HepG2 (cell line): Measurements from ENCODE around the gene RASGRP2.

ENCODE experiments used
- CBFB ChIP-seq: sonication (generic); formaldehyde crosslinking; IDR thresholded peaks from 2 replicates; pipeline ENCODE4 v1.4.0; 2020; ENCODE audit warnings: missing genetic modification reagents
- CTCF ChIP-seq: sonication (generic); formaldehyde crosslinking; IDR thresholded peaks from 2 replicates; pipeline ENCODE4 v1.5.0; 2020; ENCODE audit warnings: mild to moderate bottlenecking, missing genetic modification reagents, moderate library complexity
- ESRRA ChIP-seq: sonication (generic); formaldehyde crosslinking; IDR thresholded peaks from 2 replicates; pipeline ENCODE4 v1.5.1; 2020; ENCODE audit warnings: mild to moderate bottlenecking, low read depth, missing genetic modification reagents
- GFI1 ChIP-seq: sonication (generic); formaldehyde crosslinking; IDR thresholded peaks from 2 replicates; pipeline ENCODE4 v1.5.0; 2020; ENCODE audit warnings: missing genetic modification reagents, mild to moderate bottlenecking, borderline replicate concordance
- MXD4 ChIP-seq: IDR thresholded peaks from 2 replicates; pipeline ENCODE4 v1.6.1; 2016; ENCODE audit warnings: mild to moderate bottlenecking, missing biosample characterization, missing genetic modification reagents
- RXRA ChIP-seq: sonication (generic); formaldehyde crosslinking; IDR thresholded peaks from 2 replicates; pipeline ENCODE4 v1.5.1; 2020; ENCODE audit warnings: missing genetic modification reagents
- TBX2 ChIP-seq: sonication (generic); formaldehyde crosslinking; IDR thresholded peaks from 2 replicates; pipeline ENCODE4 v1.5.0; 2020; ENCODE audit warnings: missing genetic modification reagents, mild to moderate bottlenecking, borderline replicate concordance
- ZBTB4 ChIP-seq: sonication (generic); formaldehyde crosslinking; IDR thresholded peaks from 2 replicates; pipeline ENCODE4 v1.4.0; 2020; ENCODE audit warnings: missing genetic modification reagents, mild to moderate bottlenecking, borderline replicate concordance
- ZNF12 ChIP-seq: sonication (generic); formaldehyde crosslinking; IDR thresholded peaks from 2 replicates; pipeline ENCODE4 v1.5.0; 2020; ENCODE audit warnings: missing genetic modification reagents
- TF ChIP-seq, protein P1 (sequence below): sonication (generic); formaldehyde crosslinking; IDR thresholded peaks from 2 replicates; pipeline ENCODE4 v1.8.1; 2023; ENCODE audit warnings: mild to moderate bottlenecking, moderate library complexity, missing genetic modification reagents

- no peak for TF ChIP-seq ZBTB4 (CRISPR knock-in tag)
- TF ChIP-seq RXRA (CRISPR knock-in tag): no peak
- no peak for TF ChIP-seq ESRRA (CRISPR knock-in tag)
- TF ChIP-seq, protein P1, sequence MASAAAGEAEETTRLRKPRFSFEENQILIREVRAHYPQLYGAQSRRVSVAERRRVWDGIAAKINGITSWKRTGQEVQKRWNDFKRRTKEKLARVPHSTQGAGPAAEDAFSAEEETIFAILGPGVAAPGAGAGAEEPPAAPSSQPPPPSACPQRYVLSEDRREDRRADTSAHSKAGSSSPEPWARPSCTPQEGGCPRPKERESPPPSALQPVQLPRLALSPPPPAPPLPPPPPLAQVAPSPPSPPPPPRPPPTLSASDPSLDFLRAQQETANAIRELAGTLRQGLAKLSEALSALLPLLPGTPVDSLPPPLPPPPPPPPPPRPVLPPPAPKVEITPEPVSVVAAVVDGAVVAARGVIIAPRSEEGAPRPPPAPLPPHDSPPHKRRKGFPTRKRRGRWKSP (CRISPR knock-in tag): no peak
- TF ChIP-seq GFI1 (CRISPR knock-in tag): no peak
- no peak for TF ChIP-seq ZNF12 (CRISPR knock-in tag)
- no peak for TF ChIP-seq MXD4
- no peak for TF ChIP-seq CTCF
- no peak for TF ChIP-seq CBFB (CRISPR knock-in tag)
- TF ChIP-seq TBX2 (CRISPR knock-in tag): no peak
Measured at GRCh38 chr11:64692764-64693331, 51.1 kb downstream of the RASGRP2 start.
